Lower leg skin (tissue), 3 donors: ENCODE measurements around the gene ZG16.

Experiments
- POLR2A ChIP-seq, 2 donors: fragments of 450-650 bp; IDR thresholded peaks; one replicate each; pipeline ENCODE4 v1.6.1; 2016 to 2017; ENCODE audit warnings: antibody characterized with exemption in 2 of 2, mild to moderate bottlenecking in 1 of 2, moderate library complexity in 1 of 2
- TF ChIP-seq, protein P1 (sequence below), 3 donors: fragments of 450-650 bp; IDR thresholded peaks; one replicate each; pipeline ENCODE4 v1.5.1; 2016; ENCODE audit warnings: antibody characterized with exemption in 3 of 3, mild to moderate bottlenecking in 3 of 3, moderate library complexity in 2 of 3

DNA sequence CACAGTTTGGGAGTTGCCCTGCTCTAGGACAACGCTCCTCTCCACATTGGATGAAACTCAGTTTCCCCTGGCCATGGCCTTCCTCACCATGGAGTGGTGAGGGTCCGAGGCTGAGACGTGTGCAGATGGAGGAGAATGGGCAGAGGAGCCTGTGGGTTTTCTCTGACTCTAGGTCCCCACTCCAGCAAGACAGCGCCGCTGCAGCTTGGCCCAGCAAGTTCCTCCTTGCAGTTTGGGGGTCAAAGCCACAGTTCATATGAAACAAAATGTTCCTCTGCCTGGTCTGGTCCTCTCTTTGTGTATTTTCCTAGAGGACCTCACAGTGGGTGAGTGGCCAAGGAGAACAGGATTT, 34.6 kb upstream of the ZG16 start:
- TF ChIP-seq, protein P1, sequence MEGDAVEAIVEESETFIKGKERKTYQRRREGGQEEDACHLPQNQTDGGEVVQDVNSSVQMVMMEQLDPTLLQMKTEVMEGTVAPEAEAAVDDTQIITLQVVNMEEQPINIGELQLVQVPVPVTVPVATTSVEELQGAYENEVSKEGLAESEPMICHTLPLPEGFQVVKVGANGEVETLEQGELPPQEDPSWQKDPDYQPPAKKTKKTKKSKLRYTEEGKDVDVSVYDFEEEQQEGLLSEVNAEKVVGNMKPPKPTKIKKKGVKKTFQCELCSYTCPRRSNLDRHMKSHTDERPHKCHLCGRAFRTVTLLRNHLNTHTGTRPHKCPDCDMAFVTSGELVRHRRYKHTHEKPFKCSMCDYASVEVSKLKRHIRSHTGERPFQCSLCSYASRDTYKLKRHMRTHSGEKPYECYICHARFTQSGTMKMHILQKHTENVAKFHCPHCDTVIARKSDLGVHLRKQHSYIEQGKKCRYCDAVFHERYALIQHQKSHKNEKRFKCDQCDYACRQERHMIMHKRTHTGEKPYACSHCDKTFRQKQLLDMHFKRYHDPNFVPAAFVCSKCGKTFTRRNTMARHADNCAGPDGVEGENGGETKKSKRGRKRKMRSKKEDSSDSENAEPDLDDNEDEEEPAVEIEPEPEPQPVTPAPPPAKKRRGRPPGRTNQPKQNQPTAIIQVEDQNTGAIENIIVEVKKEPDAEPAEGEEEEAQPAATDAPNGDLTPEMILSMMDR (IDR thresholded peaks at IDR 0.05) = no peak
- TF ChIP-seq POLR2A (IDR thresholded peaks at IDR 0.05) = no peak
